IMR-90 (cell line): ENCODE measurements around the gene SCFD2. TPM values are rescaled to one million over a fixed set of nuclear protein-coding genes. Genes with fewer than 3 reads are reported as not detected.

Experiments used
- ATAC-seq: fragments of 200-7000 bp; cut with Tn5 transposase; 2 replicates; pipeline ENCODE4 v1.9.1; 2020; ENCODE audit warnings: low read depth, mild to moderate bottlenecking, moderate library complexity
- BruUV-seq: library from RNA; stranded (reverse); fragments of 400-500 nt; replicated peaks from 2 replicates; lab custom pipeline; 2021; lab: Mats Ljungman, UMichigan
- CTCF ChIA-PET: fragments of 300-600 bp; formaldehyde crosslinking; extraction: SDS; loops from one replicate; lab custom pipeline; 2021; ENCODE audit warnings: antibody characterized with exemption; lab: Yijun Ruan, JAX
- POLR2A ChIA-PET: fragments of 300-600 bp; sonication (Branson Sonifier 250); formaldehyde crosslinking; loops from one replicate; lab custom pipeline; 2022; ENCODE audit warnings: antibody characterized with exemption; ENCODE audit not compliant: unreplicated experiment; lab: Charles Lee
- DNase-seq: peaks from one replicate; pipeline ENCODE4 v3.0.0; 2013
- H2AFZ ChIP-seq: replicated peaks from 2 replicates; pipeline ENCODE3; 2013; ENCODE audit warnings: low read length, mild to moderate bottlenecking; ENCODE audit not compliant: poor library complexity
- H2AK5ac ChIP-seq: 2 replicates; pipeline ENCODE4 v1.6.1; 2013; ENCODE audit warnings: low read depth, low read length, inconsistent platforms
- H2AK9ac ChIP-seq: replicated peaks from 2 replicates; pipeline ENCODE3; 2013; ENCODE audit warnings: mild to moderate bottlenecking, low read depth, low read length, moderate library complexity; ENCODE audit not compliant: poor library complexity
- H2BK120ac ChIP-seq: 2 replicates; pipeline ENCODE4 v1.6.1; 2013; ENCODE audit warnings: low read depth, low read length, inconsistent platforms
- H2BK15ac ChIP-seq: 3 replicates; pipeline ENCODE4 v1.6.1; 2013; ENCODE audit warnings: low read depth, low read length, inconsistent platforms
- H2BK20ac ChIP-seq: 2 replicates; pipeline ENCODE4 v1.6.1; 2013; ENCODE audit warnings: low read depth, mild to moderate bottlenecking, inconsistent platforms, low read length, moderate library complexity
- H2BK5ac ChIP-seq: 2 replicates; pipeline ENCODE4 v1.6.1; 2013; ENCODE audit warnings: mild to moderate bottlenecking, low read depth, low read length, inconsistent platforms; ENCODE audit not compliant: poor library complexity, severe bottlenecking
- H3K14ac ChIP-seq: replicated peaks from 2 replicates; pipeline ENCODE4 v1.6.1; 2013; ENCODE audit warnings: low read depth, low read length, inconsistent platforms
- H3K18ac ChIP-seq: 2 replicates; pipeline ENCODE4 v1.6.1; 2013; ENCODE audit warnings: low read depth, low read length, control low read depth
- H3K23ac ChIP-seq: 2 replicates; pipeline ENCODE4 v1.6.1; 2013; ENCODE audit warnings: low read depth, low read length, inconsistent platforms
- H3K27ac ChIP-seq: 2 replicates; pipeline ENCODE4 v1.5.1; 2013; ENCODE audit warnings: mild to moderate bottlenecking, control low read depth, low read length; ENCODE audit not compliant: insufficient read depth
- H3K27me3 ChIP-seq: 2 replicates; pipeline ENCODE4 v1.6.1; 2013; ENCODE audit warnings: low read length; ENCODE audit not compliant: control insufficient read depth, insufficient read depth
- H3K36me3 ChIP-seq: 2 replicates; pipeline ENCODE4 v1.6.1; 2013; ENCODE audit warnings: low read length, mixed read lengths; ENCODE audit not compliant: control insufficient read depth, insufficient read depth
- H3K4ac ChIP-seq: 2 replicates; pipeline ENCODE4 v1.6.1; 2013; ENCODE audit warnings: low read depth, low read length, inconsistent platforms
- H3K4me1 ChIP-seq: 2 replicates; pipeline ENCODE4 v1.6.1; 2013; ENCODE audit warnings: low read length, mixed read lengths; ENCODE audit not compliant: control insufficient read depth, insufficient read depth
- H3K4me2 ChIP-seq: 2 replicates; pipeline ENCODE4 v1.6.1; 2013; ENCODE audit warnings: low read depth, mild to moderate bottlenecking, control low read depth, low read length, moderate library complexity
- H3K4me3 ChIP-seq: 2 replicates; pipeline ENCODE4 v1.5.1; 2013; ENCODE audit warnings: low read depth, mild to moderate bottlenecking, control low read depth, low read length, moderate library complexity; ENCODE audit not compliant: insufficient read depth
- H3K56ac ChIP-seq: 2 replicates; pipeline ENCODE4 v1.6.1; 2013; ENCODE audit warnings: low read length, inconsistent platforms; ENCODE audit not compliant: insufficient read depth; ENCODE audit errors: extremely low read depth
- H3K79me1 ChIP-seq, 2 experiments: 2 replicates each; pipeline ENCODE4 v1.6.1; 2013; ENCODE audit warnings: low read length in 2 of 2, inconsistent platforms in 1 of 2, low read depth in 1 of 2
- H3K9ac ChIP-seq: 2 replicates; pipeline ENCODE4 v1.6.1; 2013; ENCODE audit warnings: low read depth, low read length, control low read depth
- H3K9me1 ChIP-seq: 2 replicates; pipeline ENCODE4 v1.6.1; 2013; ENCODE audit warnings: low read length, inconsistent platforms; ENCODE audit not compliant: insufficient read depth
- H3K9me3 ChIP-seq: 2 replicates; pipeline ENCODE4 v1.6.1; 2013; ENCODE audit warnings: low read length; ENCODE audit not compliant: control insufficient read depth, insufficient read depth
- H4K20me1 ChIP-seq: 2 replicates; pipeline ENCODE4 v1.6.1; 2013; ENCODE audit warnings: low read length, inconsistent platforms; ENCODE audit not compliant: insufficient read depth
- H4K5ac ChIP-seq: 2 replicates; pipeline ENCODE4 v1.6.1; 2013; ENCODE audit warnings: mild to moderate bottlenecking, low read depth, low read length, control low read depth
- H4K8ac ChIP-seq, 2 experiments: 2 replicates each; pipeline ENCODE4 v1.6.1; 2013; ENCODE audit warnings: low read depth in 2 of 2, low read length in 2 of 2, control low read depth in 1 of 2, inconsistent platforms in 1 of 2
- H4K91ac ChIP-seq: 2 replicates; pipeline ENCODE4 v1.6.1; 2013; ENCODE audit warnings: low read depth, low read length, inconsistent platforms; ENCODE audit not compliant: insufficient read depth
- CTCF ChIP-seq: conservative IDR thresholded peaks from 2 replicates; pipeline ENCODE4 v1.5.1; 2012; ENCODE audit warnings: mild to moderate bottlenecking, low read depth, low read length, improper control_type of control experiment
- ELK1 ChIP-seq: fragments of 150-350 bp; IDR thresholded peaks from 2 replicates; pipeline ENCODE4 v1.6.1; 2016; ENCODE audit warnings: low read depth, mild to moderate bottlenecking, low read length, moderate library complexity, borderline replicate concordance
- MAFK ChIP-seq: IDR thresholded peaks from 2 replicates; pipeline ENCODE4 v1.6.1; 2012; ENCODE audit warnings: low read depth, low read length, improper control_type of control experiment
- MXI1 ChIP-seq: IDR thresholded peaks from 2 replicates; pipeline ENCODE4 v1.6.1; 2012; ENCODE audit warnings: low read depth, mild to moderate bottlenecking, low read length, moderate library complexity, borderline replicate concordance
- WGBS, 2 experiments: methylation state at CpG; one replicate each; pipeline versions ENCODE4 v1.1.5 to v1.1.7; 2013; ENCODE audit warnings: missing lambda C conversion rate in 2 of 2; ENCODE audit not compliant: insufficient read length in 1 of 2; ENCODE audit errors: extremely low coverage in 2 of 2; 5-methylcytosine and 5-hydroxymethylcytosine counted together
- dilution Hi-C: fragments of 300-500 bp; cut with HindIII; formaldehyde crosslinking; loops from one replicate; pipeline ENCODE4 v1.14.3; 2018; ENCODE audit warnings: low sequenced_read_pairs; ENCODE audit not compliant: unreplicated experiment
- in situ Hi-C: fragments of 300-500 bp; cut with MboI; formaldehyde crosslinking; loops from 3 replicates; pipeline ENCODE4 v1.14.3; 2019; ENCODE audit warnings: low sequenced_read_pairs, inconsistent platforms, mixed read lengths
- intact Hi-C: fragments of 100-400 bp; cut with micrococcal nuclease; formaldehyde crosslinking; loops from 2 replicates; pipeline ENCODE4 v1.10.0; 2022
- polyA plus RNA-seq, 3 experiments: library from polyadenylated mRNA; depleted of rRNA; stranded (reverse); fragments of >200 nt; gene quantifications; 2 replicates each; pipeline ENCODE4 v1.2.3, GENCODE V29; 2012; ENCODE audit warnings: low replicate concordance in 1 of 3
- total RNA-seq: library from RNA; depleted of rRNA; stranded (reverse); fragments of >200 nt; gene quantifications from 2 replicates; pipeline ENCODE4 v1.2.3, GENCODE V29; 2012

Gene SCFD2
- total and polyA plus RNA-seq, 2 of the 4 experiments (the other 2 are of a cell fraction), result 18.9 to 62.4 TPM

- CTCF ChIA-PET, result no interaction called here
- H3K27ac ChIP-seq, result no peak overlapping the region
- peak overlapping the region; percentile 72 for H3K14ac ChIP-seq
- H4K91ac ChIP-seq, result peak overlapping the region; percentile 58; the same call in 1 of the 2 replicates
- peak overlapping the region; percentile 25; the same call in 1 of the 2 replicates for H3K18ac ChIP-seq
- BruUV-seq, result no TSS peak
- H3K23ac ChIP-seq, result no peak overlapping the region
- intact Hi-C loops, result loop anchor here (5.0 kb wide), 1 partner anchor 101 kb away; no protein-coding TSS in a partner anchor
- TF ChIP-seq ELK1 (no peak), MXI1 (no peak), CTCF (no peak), MAFK (no peak)
- no peaks in the 10 kb centered on the region for H4K20me1 ChIP-seq
- H3K79me1 ChIP-seq, result peaks cover 3 to 5% of the 10 kb centered on the region in 2 experiments; a peak in 3 of 4 replicates
- POLR2A ChIA-PET, result no interaction called here
- H3K4me1 ChIP-seq, result peaks cover 5% of the 10 kb centered on the region; the same call in 1 of the 2 replicates
- H2AK5ac ChIP-seq, result no peak overlapping the region
- H2AK9ac ChIP-seq, result peak overlapping the region; percentile 48
- peaks cover 3% of the 10 kb centered on the region; the same call in 1 of the 2 replicates for H3K9me1 ChIP-seq
- peak; percentile 9 for DNase-seq
- H3K4ac ChIP-seq, result peak overlapping the region; percentile 83
- no peak overlapping the region for H3K56ac ChIP-seq
- peak overlapping the region; percentile 13; the same call in 1 of the 2 replicates for H2BK20ac ChIP-seq
- dilution Hi-C loops, result no loop called here
- no peaks in the 10 kb centered on the region for H3K36me3 ChIP-seq
- H4K5ac ChIP-seq, result peak overlapping the region; percentile 30; the same call in 1 of the 2 replicates
- H3K4me3 ChIP-seq, result no peak overlapping the region
- H2BK15ac ChIP-seq, result peak overlapping the region; percentile 83; the same call in 2 of the 3 replicates
- H3K9ac ChIP-seq, result no peak overlapping the region
- no CpG with 5 or more reads among the region's 4 CpGs for WGBS, 2 experiments
- H3K4me2 ChIP-seq, result peak overlapping the region; percentile 32
- peak overlapping the region; percentile 21 for H2BK5ac ChIP-seq
- H2BK120ac ChIP-seq, result peak overlapping the region; percentile 71
- no peak overlapping the region for H2AFZ ChIP-seq
- H3K9me3 ChIP-seq, result no peaks in the 10 kb centered on the region
- peak overlapping the region; percentile 20 to 73; a peak in 2 of 4 replicates for H4K8ac ChIP-seq
- in situ Hi-C loops, result no loop called here
- no peaks in the 10 kb centered on the region for H3K27me3 ChIP-seq
- no peak; the same call in 1 of the 2 replicates for ATAC-seq
These were observed 57.8 kb downstream of the SCFD2 start for GRCh38 chr4:53307819-53308780.
